GOT3 (cell line): ENCODE results near the gene ARFGAP3.
"Not testable (repeated sequence)": the region's sequence is repeated elsewhere in the genome, so short reads cannot be mapped to it uniquely, and the experiment has no call there.

ENCODE experiments used
- DNase-seq: peaks from one replicate; lab custom pipeline; 2025; ENCODE audit warnings: mixed read lengths; lab: John Stamatoyannopoulos, UW

Gene ARFGAP3

DNA sequence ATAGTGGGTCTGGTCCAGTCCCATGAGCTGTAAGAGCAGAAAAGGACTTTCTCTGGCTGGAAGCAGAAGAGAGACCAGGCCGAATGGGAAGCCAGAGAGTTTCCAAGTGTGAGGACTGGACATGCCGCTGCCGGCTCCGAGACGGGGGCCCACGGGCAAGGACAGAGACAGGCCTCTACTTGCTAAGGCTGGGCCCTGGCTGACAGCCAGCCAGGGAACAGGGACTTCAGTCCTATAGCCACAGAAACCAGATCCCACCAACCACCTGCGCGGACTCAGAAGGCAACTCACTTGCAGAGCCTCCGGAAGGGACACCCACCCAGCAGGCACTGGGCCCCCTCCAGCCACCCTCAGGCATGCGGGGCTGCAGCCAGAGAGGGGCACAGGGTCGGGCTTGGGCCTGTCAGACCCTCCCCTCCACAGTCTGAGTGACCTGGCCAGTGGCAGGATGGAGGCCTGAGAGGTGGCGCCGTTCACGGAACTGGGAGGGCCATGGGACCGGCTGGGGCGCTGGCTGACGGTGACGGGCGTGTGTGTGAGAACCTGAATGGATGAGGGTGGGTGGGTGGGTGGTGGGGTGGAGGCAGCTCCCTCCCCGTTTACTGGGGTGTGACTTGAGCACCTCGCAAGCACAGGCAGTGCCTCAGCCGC is 88.6 kb downstream of the ARFGAP3 start:
- no peak for DNase-seq

DNA sequence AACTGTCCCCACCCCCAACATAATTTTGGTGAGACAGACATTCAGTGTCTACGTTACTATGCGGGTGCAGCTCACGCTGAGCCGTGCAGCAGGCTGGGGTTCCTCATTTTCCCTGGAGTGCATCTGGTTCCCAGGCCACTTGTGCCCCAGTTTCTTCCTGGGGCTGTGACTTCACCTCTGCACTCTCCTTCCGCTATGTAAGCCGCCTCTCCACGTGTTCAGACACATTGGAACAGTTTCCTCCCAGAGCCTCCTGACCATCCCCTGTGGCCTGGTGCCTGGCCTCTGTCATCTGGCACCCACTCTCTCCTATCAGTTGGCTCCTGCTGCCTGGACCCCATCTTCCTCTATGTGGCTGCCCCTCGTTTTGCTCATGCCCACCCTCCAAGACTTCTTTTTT is 90.2 kb downstream of the ARFGAP3 start:
- no peak for DNase-seq

DNA sequence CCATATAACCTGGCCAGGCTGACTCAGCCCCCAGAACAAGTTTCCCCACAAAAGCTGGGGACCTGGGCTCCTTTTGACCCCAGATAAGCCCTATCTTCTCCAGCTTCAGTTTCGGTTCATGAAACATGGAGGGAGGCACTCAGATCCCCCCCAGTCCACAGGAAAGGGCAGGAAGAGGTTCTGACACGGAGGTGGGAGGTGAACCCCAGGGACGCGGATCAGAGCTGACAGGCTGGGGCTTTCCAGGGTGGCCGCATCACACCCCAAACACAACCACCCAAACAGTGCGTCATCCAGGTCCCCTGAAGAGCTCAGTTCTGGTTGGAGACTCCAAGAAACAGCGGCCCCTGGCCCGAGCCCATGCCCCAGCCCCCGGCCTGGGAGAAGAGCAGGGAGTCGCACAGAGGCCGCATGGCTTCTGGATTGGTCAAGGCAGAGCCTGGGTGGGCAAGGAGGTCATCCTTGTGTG is 92.1 kb downstream of the ARFGAP3 start:
- DNase-seq: no peak

DNA sequence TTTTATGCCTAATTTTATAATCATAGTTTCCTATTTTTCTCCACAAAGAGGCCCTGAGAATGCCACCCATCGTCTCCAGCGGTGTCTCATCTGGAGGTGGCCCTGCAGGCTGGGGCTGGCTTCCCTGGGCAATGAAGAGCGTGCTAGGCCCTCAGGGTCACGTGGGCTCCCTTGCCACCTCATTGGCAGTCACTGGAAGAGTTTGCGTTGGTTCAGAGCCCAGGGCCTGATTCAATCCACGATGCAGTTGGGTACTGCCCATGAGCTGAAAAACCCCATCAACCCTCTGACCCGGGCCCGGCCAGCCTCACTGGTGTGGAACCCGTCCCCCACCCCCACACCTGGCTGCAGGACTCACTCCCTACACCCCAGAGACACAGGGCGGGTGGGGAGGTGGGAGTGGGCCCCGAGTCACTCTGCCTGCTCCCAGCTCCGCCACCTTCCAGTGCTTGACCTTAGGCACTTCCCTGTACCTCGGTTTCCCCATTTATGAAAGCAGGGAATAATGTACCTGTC is 93.0 kb downstream of the ARFGAP3 start:
- DNase-seq: no peak

DNA sequence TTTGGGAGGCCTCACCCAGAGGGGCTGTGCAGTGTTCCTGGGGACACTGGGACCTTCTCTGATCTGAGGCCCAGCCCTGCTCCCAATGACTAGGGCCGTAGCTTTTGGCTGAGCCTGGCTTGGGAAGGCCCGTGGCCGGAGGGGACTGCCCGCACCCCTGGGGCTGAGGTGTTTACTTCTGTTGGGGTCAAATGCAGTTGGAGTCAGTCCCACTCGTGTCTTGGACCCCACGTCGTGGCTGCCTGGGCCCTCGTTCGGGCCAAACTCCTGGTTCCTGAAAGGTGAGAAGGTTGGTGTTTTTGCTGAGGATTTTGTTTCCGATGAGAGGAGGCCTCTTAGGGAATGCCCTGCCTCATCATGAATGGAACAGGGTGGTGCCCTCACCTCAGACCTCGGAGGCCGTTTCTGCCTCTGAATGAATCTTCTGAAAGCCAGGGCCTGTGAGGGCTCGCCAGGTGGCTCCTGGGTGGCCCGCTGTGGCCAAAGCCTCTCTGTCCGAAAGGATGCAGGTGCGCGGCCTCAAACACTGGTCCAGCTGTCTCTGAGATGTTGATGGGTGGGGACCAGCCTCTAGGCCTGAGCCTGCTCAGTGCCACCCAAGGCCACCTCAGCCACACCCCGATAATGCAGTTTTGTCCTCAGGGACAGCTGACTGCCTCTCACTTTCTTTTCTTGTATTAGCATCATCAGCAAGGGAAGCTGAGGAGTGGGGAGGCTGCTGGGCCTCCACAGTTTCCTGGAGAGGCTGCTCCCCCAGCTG is 96.1 kb downstream of the ARFGAP3 start:
- no peak for DNase-seq

DNA sequence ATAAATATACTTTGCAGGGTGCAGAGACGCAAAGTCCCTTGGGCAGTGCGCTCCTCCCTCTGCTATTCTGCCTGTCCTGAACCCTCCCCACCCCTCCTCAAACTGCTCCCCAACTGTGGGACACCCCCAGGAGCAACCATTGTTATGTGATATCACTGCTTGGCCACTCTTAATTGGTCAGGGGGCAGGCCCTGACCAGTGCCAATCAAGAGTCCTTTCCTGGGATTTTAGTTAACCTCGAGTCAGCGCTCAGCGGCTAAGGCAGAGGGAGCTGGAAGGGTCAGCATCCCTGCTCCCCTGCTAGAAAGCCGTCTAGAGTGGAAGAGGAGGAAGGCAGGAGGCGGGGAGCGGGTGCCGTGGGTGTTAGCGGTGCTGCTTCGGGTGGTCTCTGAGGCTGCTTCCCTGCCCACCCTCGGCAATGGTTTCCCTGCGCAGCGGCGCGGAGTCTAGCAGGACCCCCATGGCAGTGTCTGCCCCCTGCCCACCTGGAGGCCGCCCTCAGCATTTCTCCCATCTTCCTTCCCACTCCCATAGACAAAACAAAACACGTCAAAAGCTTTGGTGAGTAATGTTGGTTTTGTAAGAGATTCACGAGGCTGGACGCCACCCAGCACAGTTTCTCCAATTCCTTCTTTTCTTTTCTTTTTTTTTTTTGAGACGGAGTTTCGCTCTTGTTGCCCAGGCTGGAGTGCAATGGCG is 98.0 kb downstream of the ARFGAP3 start:
- DNase-seq: no peak

DNA sequence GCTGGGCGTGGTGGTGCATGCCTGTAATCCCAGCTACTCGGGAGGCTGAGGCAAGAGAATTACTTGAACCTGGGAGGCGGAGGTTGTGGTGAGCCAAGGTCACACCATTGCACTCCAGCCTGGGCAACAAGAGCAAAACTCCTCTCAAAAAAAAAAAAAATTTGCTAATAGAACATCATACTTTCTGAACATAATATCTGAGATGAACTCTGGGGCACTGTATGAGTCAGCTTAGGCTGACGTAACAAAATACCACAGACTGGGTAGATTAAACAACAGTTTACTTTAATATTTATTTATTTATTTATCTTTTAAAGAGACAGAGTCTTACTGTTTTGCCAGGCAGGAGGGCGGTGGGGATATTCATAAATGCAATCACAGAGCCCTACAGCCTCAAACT is 101.5 kb downstream of the ARFGAP3 start:
- DNase-seq: not testable (repeated sequence)

DNA sequence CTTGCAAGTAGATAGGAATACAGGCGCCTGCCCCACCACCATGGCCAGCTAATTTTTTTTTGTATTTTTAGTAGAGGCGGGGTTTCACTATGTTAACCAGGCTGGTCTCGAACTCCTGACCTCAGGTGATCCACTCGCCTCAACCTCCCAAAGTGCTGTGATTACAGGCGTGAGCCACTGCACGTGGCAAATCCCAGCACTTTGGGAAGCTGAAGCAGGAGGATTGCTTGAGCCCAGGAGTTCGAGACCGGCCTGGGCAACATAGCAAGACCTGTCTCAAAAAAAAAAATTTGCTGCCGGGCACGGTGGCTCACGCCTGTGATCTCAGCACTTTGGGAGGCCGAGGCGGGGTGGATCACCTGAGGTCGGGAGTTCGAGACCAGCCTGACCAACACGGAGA is 102.0 kb downstream of the ARFGAP3 start:
- not testable (repeated sequence) for DNase-seq

DNA sequence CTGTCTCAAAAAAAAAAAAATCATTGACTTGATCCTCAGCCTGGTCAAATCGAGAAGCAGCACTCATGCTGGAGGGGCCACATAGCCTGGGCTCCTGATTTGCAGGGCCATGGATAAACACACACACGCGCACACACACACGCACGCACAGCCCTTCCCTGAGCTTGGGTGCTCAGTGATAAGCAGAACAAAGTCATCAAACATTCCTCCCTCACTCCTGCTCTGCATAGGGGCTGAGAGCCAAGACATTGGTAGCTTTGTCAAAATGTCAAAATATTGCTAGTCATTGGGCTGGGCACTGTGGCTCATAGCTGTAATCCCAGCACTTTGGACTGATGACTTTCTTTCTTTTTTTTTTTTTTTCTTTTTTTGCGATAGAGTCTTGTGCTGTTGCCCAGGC is 102.4 kb downstream of the ARFGAP3 start:
- no peak for DNase-seq

DNA sequence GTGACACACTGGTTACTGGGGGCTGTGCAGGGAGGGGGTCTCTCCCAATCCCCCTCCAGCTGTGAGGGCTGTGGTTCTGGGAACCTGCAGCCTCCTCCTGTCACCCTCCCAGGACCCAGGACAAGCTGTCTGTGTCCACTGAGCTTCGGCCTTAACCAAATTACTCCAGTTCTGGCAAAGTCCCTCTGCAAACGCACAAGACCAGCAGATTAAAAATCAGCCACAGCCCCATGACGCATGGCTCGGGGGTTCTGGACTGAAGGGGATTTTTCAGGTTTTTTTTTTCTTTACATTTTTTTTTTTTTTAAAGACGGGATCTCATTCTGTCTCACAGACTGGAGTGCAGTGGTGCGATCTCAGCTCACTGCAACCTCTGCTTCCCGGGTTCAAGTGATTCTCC is 104.2 kb downstream of the ARFGAP3 start:
- no peak for DNase-seq

DNA sequence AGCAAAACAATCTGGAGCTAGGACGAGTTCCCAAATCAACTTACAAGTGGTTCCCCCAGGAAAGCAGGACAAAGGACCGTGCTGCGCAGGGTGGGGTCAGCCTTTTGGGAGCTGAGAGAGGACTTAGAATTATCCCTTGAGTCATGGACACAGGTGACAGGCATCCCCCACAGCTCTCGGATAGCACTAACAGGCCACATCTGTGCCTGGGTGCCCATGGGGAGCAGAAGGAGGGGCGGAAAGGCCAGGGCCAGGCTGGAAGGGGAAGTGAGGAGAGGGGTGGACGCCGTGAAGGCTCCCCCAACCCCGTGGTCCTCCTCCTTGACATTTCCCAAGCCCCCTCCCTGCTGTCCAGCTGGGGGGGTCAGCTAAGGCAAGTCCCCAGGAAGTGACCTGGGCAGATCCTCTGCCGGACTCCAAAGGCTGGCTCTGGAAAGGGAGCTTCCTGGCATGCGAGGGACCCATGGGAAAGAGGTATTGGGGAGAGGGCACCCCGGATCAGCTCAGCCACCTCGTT is 104.8 kb downstream of the ARFGAP3 start:
- no peak for DNase-seq

DNA sequence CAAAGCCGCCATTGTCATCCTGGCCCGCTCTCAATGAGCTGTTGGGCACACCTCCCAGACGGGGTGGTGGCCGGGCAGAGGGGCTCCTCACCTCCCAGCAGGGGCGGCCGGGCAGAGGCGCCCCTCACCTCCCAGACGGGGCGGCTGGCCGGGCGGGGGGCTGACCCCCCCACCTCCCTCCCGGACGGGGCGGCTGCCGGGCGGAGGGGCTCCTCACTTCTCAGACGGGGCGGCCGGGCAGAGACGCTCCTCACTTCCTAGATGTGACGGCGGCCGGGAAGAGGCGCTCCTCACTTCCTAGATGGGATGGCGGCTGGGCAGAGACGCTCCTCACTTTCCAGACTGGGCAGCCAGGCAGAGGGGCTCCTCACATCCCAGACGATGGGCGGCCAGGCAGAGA is 106.7 kb downstream of the ARFGAP3 start:
- DNase-seq: not testable (repeated sequence)

DNA sequence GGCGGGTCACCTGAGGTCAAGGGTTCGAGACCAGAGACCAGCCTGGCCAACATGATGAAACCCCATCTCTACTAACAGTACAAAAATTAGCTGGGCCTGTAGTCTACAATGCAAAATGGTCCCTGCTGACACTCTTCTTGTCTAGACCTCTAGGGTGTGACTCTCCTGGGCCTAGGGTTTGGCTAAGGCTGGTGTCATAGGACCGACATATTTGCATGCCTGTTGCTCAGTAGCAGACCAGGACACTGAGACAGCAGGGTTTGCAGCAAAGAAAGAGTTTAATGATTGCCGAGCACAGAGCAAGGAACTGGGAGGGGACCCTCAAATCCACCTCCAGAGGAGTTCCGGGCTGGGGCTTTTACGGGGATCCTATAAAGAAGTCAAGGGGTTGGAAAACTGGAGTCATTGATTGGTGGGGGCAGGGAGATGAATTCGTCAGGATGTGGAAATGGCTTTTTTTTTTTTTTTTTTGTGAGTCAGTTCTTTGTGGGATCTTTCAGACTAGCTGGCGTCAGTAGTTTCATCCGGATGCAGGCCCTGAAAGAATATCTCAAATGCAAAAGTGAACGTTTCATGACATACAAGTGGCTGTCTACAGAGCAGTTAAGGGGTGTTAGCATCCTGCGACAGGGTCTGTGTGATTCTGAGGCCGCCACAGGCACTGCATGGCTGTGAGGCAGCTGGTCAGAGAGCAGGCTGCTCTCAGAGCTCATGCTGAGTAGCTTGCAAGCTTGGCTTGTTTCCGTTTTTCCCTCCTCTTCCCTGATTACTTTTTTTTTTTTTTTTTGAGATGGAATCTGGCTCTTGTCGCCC is 109.2 kb downstream of the ARFGAP3 start:
- DNase-seq: no peak
